ENCODE data around the gene EEF1A2.
A peak's percentile ranks its signal among the peaks of the same experiment; 100 is the strongest.

Gene EEF1A2

GRCh38 chr20:63500151-63500901 is 1.4 kb upstream of the EEF1A2 start:
- no peak for DNase-seq

GRCh38 chr20:63499338-63499969 is 571 bp upstream of the EEF1A2 start:
- DNase-seq, result no peak

GRCh38 chr20:63497946-63498935 is 642 bp downstream of the EEF1A2 start:
- no peak for DNase-seq

DNA sequence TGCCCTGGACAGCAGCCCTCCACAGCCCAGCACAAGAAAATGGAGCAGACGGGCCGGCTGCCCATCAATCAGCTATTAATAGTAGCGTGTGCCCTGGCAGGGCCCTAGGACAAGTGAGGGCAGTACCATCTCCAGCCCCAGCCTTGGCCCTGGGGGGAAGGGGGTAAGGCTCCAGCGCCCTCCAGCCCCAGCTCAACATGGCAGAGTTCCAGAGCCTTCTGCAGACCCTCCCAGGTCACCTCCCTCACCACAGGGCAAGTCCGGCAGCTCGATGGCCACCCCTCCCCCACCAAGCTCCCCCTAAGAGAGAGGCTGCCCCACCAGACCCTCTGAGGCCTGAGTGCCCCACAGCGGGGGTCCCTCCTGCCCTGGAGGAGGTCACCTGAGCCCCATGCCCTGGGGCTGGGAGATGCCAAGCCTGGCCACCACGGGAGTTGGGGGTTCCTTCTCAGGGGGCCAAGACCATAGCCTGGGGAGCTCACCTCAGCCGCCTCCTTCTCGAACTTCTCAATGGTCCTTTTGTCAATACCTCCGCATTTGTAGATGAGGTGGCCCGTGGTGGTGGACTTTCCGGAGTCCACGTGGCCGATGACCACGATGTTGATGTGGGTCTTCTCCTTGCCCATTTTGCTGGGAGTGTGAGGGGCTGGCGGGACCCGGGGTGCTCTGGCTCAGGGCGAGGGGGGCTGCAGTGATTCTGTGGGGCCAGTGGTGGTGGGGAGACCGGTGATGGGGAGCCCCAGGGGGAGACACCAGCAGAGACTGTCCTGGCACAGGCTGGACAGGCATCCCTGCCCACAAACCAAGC is 1.5 kb downstream of the EEF1A2 start:
- DNase-seq, result no peak

DNA sequence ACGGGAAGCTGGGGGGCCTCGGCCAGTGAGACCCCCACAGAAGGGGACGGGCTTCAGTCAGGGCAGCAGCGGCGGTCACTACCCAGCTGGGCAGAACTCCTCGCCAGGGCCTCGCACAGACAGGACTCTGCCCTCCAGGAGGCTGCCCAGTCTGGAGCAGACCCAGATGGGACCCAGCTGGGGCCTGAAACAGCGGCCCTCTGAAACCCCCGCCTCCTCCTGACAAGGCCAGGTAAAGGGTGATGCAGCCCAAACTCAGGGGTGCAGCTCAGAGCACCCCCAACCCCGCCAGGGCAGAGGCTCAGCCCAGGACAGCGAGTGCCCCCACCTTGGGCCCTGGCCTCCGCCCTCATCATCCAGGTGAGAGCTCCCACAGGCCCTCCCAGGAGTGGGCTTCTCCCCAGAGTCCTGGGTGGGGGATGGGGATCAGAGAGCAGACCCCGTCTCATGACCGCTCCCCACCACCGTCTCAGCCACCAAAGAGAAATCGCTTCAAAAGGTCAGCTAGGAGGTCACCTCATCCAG is 2.2 kb downstream of the EEF1A2 start:
- DNase-seq, result peak; percentile 45

DNA sequence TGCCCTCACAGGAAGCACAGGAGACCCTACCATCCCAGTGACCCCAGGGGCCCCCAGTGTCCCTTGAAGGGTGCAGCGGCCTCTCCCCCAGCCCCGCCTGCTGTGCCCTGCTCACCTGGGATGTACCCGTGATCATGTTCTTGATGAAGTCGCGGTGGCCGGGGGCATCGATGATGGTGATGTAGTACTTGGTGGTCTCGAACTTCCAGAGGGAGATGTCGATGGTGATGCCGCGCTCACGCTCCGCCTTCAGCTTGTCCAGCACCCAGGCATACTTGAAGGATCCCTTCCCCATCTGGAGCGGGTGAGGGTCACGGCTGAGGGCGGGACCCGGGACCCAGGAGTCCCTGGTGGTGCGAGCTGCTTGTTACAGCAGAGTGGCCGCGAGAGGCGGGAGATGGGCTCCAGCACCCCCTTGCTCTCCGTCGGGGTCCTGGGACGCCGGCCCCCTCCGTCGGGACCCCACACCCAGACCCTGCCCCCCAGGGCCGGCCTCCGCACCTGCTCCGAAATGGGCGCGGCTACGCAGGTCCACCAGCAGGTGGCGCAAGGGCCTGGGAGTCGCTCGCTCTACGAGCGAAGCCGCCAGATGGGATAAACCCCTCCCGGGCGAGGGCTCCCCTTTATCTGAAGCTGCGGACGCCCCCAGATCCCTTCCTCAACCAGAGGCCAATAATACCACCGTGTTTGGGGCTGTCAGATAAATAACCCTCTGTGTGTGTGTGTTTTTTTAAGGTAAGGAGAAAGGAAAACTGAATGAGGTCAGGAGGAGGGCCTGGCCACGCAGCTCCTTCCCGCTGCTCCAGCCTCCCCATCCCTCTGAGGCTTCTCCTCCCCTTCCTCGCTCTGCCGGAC is 2.9 kb downstream of the EEF1A2 start:
- peak; percentile 78 for DNase-seq

DNA sequence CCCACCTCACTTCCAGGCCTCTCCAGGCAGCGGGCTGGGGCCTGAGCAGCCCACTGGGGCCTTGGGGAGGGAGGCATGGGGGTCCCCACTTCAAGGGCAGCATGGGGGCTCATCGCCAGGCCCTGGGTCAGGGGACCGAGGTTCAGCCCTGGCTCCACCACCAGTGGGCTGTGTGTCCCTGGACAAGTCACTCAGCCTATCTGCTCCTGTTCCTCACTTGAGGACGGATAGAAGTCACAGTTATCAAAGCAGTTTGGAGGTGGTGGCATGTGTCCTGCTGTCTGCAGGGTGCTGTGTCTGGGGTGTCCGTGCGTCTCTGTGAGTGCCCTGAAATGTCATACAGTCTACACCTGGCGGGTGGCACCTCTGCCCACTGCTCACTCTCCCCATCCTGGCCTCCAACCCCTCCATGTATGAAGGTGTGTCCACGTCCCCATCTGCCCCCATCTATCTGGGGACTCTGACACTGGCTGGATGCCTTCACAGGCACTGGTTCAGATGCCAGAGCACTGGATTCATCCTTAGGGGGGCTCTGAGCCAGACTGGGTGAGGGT is 3.6 kb downstream of the EEF1A2 start:
- no peak for DNase-seq

GRCh38 chr20:63494420-63495166 is 4.3 kb downstream of the EEF1A2 start:
- no peak for DNase-seq

GRCh38 chr20:63494084-63494419 is 4.8 kb downstream of the EEF1A2 start:
- no peak for DNase-seq

- no peak for DNase-seq
These were observed 5.3 kb downstream of the EEF1A2 start for GRCh38 chr20:63493563-63494020.

GRCh38 chr20:63492982-63493381 is 5.9 kb downstream of the EEF1A2 start:
- no peak for DNase-seq

GRCh38 chr20:63492518-63492917 is 6.4 kb downstream of the EEF1A2 start:
- no peak for DNase-seq

- no peak for DNase-seq
These were observed 7.2 kb downstream of the EEF1A2 start for GRCh38 chr20:63491635-63492230.

DNA sequence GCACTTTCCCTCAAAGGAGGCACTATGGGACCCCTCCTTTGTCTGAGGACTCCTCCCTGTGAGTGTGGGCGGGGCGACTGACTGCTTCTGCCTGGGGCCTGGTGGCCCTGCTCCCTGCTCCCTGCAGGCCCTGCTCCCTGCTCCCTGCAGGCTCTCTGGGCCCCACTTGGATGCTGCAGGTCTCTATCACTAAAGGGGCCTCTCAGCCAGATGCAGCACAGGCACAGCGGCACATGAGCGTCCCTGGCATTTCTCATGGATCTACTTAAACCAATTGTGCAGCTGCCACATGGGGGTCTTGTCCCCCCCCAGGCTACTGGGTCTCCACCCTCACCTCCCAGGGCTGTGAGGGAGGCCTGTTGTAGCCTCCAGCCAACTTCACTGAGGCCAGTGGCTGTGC is 7.8 kb downstream of the EEF1A2 start:
- no peak for DNase-seq

DNA sequence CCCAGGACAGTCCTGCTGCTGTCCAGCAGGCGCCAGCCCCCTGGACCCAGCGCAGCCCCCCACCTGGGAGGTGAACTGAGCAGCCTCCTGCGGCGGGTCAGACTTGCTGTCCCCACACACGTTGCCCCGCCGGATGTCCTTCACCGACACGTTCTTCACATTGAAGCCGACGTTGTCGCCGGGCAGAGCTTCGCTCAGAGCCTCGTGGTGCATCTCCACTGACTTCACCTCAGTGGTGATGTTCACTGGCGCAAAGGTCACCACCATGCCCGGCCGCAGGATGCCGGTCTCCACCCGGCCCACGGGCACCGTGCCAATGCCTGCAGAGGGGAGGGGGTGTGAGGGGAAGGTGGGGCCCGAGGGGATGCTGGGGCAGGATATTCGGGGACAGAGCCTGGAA is 8.5 kb downstream of the EEF1A2 start:
- DNase-seq, result no peak

DNA sequence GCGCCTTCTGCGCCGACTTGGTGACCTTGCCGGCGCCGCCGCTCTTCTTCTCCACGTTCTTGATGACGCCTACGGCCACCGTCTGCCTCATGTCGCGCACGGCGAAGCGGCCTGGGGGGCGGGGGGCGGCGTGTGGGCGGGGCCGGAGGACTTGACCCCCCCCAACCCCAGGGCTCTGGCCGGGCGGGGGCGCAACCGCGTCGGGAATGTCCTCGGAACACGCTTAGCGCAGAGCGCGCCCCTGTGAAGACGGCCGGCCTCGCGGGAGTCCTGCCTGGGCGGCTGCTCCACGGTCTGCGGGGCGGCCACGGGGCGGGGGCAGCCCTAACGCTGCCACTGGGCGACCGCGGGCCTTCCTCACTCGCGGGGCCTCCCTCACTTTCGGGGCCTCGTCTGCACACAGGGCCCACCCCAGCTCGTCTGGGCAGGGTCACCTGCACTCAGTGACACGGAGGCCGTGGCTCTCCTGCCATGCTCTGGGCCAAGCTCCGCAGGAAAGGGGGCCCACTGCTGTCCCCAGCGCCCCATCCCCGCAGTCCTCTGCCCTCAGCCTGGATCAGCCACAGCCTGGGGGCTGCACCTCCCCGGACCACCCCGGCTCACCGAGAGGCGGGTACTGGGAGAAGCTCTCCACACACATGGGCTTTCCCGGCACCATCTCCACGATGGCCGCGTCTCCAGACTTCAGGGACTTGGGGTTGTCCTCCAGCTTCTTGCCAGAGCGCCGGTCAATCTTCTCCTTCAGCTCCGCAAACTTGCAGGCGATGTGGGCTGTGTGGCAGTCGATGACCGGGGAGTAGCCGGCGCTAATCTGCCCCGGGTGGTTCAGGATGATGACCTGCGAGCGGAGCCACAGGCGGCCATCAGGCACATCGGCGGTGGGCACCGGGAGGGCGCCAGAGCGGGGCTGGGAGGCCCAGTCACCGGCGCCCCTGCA is 10.3 kb downstream of the EEF1A2 start:
- DNase-seq, result no peak

GRCh38 chr20:63487781-63488241 is 11.1 kb downstream of the EEF1A2 start:
- DNase-seq, result no peak

Data from right kidney (tissue), 1 donor.